Pancreas (tissue), 10 donors: ENCODE data around the gene RYR3. TPM values are rescaled to one million over a fixed set of nuclear protein-coding genes. Genes with fewer than 3 reads are reported as not detected.
"Not testable (repeated sequence)": the region's sequence is repeated elsewhere in the genome, so short reads cannot be mapped to it uniquely, and the experiment has no call there.

ENCODE experiments used
- ATAC-seq, 4 donors: fragments of 200-7000 bp; cut with Tn5 transposase; one replicate each; pipeline versions ENCODE4 v1.8.0 to v1.9.1; 2020; ENCODE audit warnings: mild to moderate bottlenecking in 4 of 4, moderate library complexity in 4 of 4
- DNase-seq, 6 donors: peaks; one replicate each; pipeline ENCODE4 v3.0.0-alpha.2; 2020
- FAIRE-seq: peaks from 2 replicates; lab custom pipeline; 2012; peaks lifted over from hg19 to GRCh38; lab: Jason Lieb, UNC
- H3K27ac ChIP-seq, 4 donors: fragments of 200-600 bp; sonication (generic); 1 replicate in 3 of 4; 2 replicates in 1 of 4; pipeline versions ENCODE4 v1.5.0 to v1.8.0; 2020
- H3K27me3 ChIP-seq, 4 donors: fragments of 200-600 bp; one replicate each; pipeline ENCODE4 v1.8.0; 2021
- H3K36me3 ChIP-seq, 3 donors: fragments of 200-600 bp; sonication (generic) in 1 of 3; one replicate each; pipeline versions ENCODE4 v1.5.0 to v1.8.0; 2020 to 2021
- H3K4me1 ChIP-seq, 3 donors: fragments of 200-600 bp; one replicate each; pipeline ENCODE4 v1.8.0; 2021
- H3K4me3 ChIP-seq, 4 donors: fragments of 200-600 bp; sonication (generic) in 2 of 4; one replicate each; pipeline versions ENCODE4 v1.5.0 to v1.8.0; 2020 to 2021
- H3K9me3 ChIP-seq, 4 donors: fragments of 200-600 bp; one replicate each; pipeline ENCODE4 v1.8.0; 2021
- CTCF ChIP-seq, 4 donors: fragments of 200-600 bp; sonication (generic) in 3 of 4; IDR thresholded peaks; one replicate each; pipeline versions ENCODE4 v1.5.0 to v1.8.0; 2021; ENCODE audit warnings: antibody characterized with exemption in 4 of 4
- WGBS, 2 donors: extraction: QIAGEN DNeasy Blood & Tissue Kit; methylation state at CpG; one replicate each; pipeline ENCODE4 v1.1.7; 2013; 5-methylcytosine and 5-hydroxymethylcytosine counted together
- intact Hi-C, 3 donors: fragments of 100-400 bp; cut with DNase I; formaldehyde crosslinking; loops; one replicate each; pipeline versions ENCODE4 v1.11.1 to v1.14.2; 2022
- polyA plus RNA-seq, 2 donors: library from polyadenylated mRNA; stranded (reverse); fragments of 200-250 nt; gene quantifications; one replicate each; pipeline ENCODE4 v1.2.3, GENCODE V29; 2013
- total RNA-seq, 6 donors: library from RNA; stranded (reverse); fragmentation: NEBNext Ultra II Directional in 4 of 6; extraction: Animal tissue kit (Norgen Biotek cat#: 25700) in 4 of 6; gene quantifications; one replicate each; pipeline versions ENCODE4 v1.2.1 to v1.2.4, GENCODE V29; 2021 to 2023
- donor health status: healthy with polysubstance abuse.
- donor health status: DM: no; HTN: no; CAD: no; lungs with moderate emphysema.
- donor health status: DM: no; HTN: no; CAD: no.
- donor health status: control.
- donor health status: control.
- donor health status: Bipolar disorder and iron deficiency.
- donor health status: DM: yes; HTN: yes; CAD: no.
- donor health status: DM: no; HTN: no; CAD: no.
- donor health status: DM: no; HTN: no; CAD: no.
- donor health status: DM: yes; HTN: yes; CAD: no.

Gene RYR3
- total and polyA plus RNA-seq, 8 donors = 0.03 to 0.52 (median 0.13) TPM

DNA sequence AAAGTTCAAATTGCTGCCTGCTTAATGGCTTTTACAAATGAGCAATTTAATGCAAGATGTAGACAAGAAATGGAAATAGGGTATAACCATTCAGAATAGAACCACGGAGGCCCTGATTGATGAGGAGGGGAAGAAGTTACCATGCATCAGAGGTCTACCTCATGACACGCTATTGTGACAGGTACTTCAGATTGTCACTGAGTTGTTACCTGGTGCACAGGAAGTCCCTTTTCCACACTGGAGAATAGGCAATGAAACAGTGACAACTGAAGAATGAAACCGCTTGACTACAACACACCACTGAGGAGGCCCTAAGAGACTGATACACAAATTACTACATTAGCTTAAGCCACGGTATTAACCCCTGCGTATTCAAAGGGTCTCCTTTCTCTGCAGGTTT lies 251.2 kb downstream of the RYR3 start:
- Histone ChIP-seq H3K9me3 (no peaks in the 10 kb centered on the region), H3K27me3 (no peaks in the 10 kb centered on the region), H3K27ac (no peak overlapping the region), H3K4me3 (no peak overlapping the region), H3K36me3 (no peaks in the 10 kb centered on the region), H3K4me1 (no peaks in the 10 kb centered on the region)
- 40 to 57% methylated on average over 5 of the region's 5 CpGs for WGBS, 2 donors
- DNase-seq (no peak), ATAC-seq (no peak), FAIRE-seq (no peak)
- intact Hi-C loops = no loop called here
- TF ChIP-seq CTCF (IDR thresholded peaks at IDR 0.05) = no peak

GRCh38 chr15:33565094-33565493 lies 254.3 kb downstream of the RYR3 start:
- FAIRE-seq (no peak), DNase-seq (no peak), ATAC-seq (no peak)
- Histone ChIP-seq H3K27me3 (no peaks in the 10 kb centered on the region), H3K4me3 (no peak overlapping the region), H3K36me3 (no peaks in the 10 kb centered on the region), H3K27ac (no peak overlapping the region), H3K9me3 (no peaks in the 10 kb centered on the region), H3K4me1 (no peaks in the 10 kb centered on the region)
- WGBS, 2 donors = 44 to 47% methylated on average over 3 of the region's 3 CpGs
- intact Hi-C loops = no loop called here
- TF ChIP-seq CTCF (IDR thresholded peaks at IDR 0.05) = no peak

DNA sequence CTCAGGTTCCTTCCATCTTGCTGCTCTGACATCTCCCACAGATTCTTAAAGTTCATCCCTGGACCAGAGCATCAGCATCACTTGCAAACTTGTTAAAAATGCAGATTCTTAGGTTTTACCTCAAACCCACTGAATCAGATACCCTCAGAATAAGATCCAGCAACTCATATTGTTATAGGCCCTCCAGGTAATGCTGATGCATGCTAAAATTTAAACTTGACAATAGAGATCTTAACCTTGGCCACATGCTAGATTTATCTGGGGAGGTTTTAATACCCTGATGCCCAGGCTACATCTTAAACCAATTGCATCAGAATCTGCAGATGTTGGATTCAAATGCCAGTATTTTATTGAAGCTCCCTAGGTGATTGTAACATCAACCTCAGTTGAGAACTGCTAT lies 256.9 kb downstream of the RYR3 start:
- intact Hi-C loops = no loop called here
- FAIRE-seq = no peak

DNA sequence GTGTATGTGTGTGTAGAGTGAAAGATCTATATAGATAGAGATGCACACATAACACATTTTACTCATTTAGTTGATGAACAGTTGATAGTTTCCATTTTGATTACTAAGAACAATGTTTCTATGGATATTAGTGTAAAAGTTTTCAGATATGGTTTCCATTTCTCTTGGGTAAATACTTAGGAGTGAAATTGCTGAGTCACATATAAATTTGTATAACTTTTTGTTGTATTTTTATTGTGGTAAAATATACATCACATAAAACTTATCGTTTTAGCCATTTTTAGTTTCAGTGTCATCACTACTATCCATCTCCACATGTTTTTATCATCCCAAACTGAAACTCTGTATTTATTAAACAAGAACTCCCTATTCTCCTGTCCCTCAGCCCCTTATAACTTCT lies 258.3 kb downstream of the RYR3 start:
- no peaks in the 10 kb centered on the region for H3K4me1 ChIP-seq
- TF ChIP-seq CTCF (IDR thresholded peaks at IDR 0.05) = no peak
- no peak overlapping the region for H3K4me3 ChIP-seq
- WGBS, 2 donors = 47 to 56% methylated on average over 1 of the region's 1 CpG
- DNase-seq (no peak), FAIRE-seq (no peak), ATAC-seq (no peak)
- peaks cover 0 to 4% (median 0%) of the 10 kb centered on the region in 4 donors for H3K9me3 ChIP-seq
- H3K36me3 ChIP-seq = no peaks in the 10 kb centered on the region
- intact Hi-C loops = no loop called here
- no peaks in the 10 kb centered on the region for H3K27me3 ChIP-seq
- H3K27ac ChIP-seq = no peak overlapping the region

More for the DNA sequence above, 256.9 kb downstream of the RYR3 start:
- Histone ChIP-seq H3K27me3 (no peaks in the 10 kb centered on the region), H3K4me3 (no peak overlapping the region), H3K9me3 (peaks cover 0 to 4% (median 0%) of the 10 kb centered on the region in 4 donors), H3K27ac (no peak overlapping the region), H3K4me1 (no peaks in the 10 kb centered on the region), H3K36me3 (no peaks in the 10 kb centered on the region)
- TF ChIP-seq CTCF (IDR thresholded peaks at IDR 0.05) = no peak
- ATAC-seq = no peak
- no peak for DNase-seq

- H3K4me1 ChIP-seq, intact Hi-C loops, FAIRE-seq, ATAC-seq, H3K9me3 ChIP-seq, H3K27me3 ChIP-seq, H3K36me3 ChIP-seq, H3K27ac ChIP-seq, H3K4me3 ChIP-seq, DNase-seq: not testable (repeated sequence)
- 65 to 77% methylated on average over 2 of the region's 2 CpGs for WGBS, 2 donors
These were observed 267.1 kb downstream of the RYR3 start for GRCh38 chr15:33577911-33578310.
